ENCODE results near the gene INSIG1. TPM values are rescaled to one million over a fixed set of nuclear protein-coding genes. Genes with fewer than 3 reads are reported as not detected.

INSIG1 gene
- total RNA-seq, 5 donors from 2014 or later (not counting 1 experiment from before 2014, with no cell fraction given), result 38.0 to 47.3 (median 42.4) TPM

GRCh38 chr7:155259866-155260497, 37.7 kb upstream of the INSIG1 start:
- Histone ChIP-seq H3K27me3 (replicated peaks in 1 of 2; ENCODE audit: control insufficient read depth in 2 of 2, extremely low read depth in 1 of 2, insufficient read depth in 2 of 2, low read length in 1 of 2) (peaks cover 0 to 44% of the 10 kb centered on the region in 2 experiments), H3K36me3 (ENCODE audit: control insufficient read depth in 2 of 2, extremely low read depth in 1 of 2, insufficient read depth in 1 of 2, low read length in 1 of 2) (no peaks in the 10 kb centered on the region), H3K9me3 (no peaks in the 10 kb centered on the region), H3K27ac (ENCODE audit: low read length) (no peak overlapping the region), H3K4me3 (ENCODE audit: control insufficient read depth in 1 of 2, extremely low read depth in 1 of 2, low read length in 1 of 2) (no peak overlapping the region), H3K4me1 (ENCODE audit: control insufficient read depth in 1 of 2, extremely low read depth in 1 of 2, insufficient read depth in 2 of 2, low read length in 2 of 2) (no peaks in the 10 kb centered on the region)
- H3K36me3 Mint-ChIP-seq, result no peaks in the 10 kb centered on the region
- H3K4me3 Mint-ChIP-seq, result no peak overlapping the region
- no peaks in the 10 kb centered on the region for H3K9me3 Mint-ChIP-seq
- ChIA-PET CTCF (interaction anchor here in 1 of 2 donors (1.0 kb wide), 1 partner anchor 85 kb away, joined by 6 read pairs; no protein-coding TSS in a partner anchor), POLR2A (no interaction called here)
- peaks cover 0 to 1% of the 10 kb centered on the region in 2 donors for H3K27me3 Mint-ChIP-seq
- no peaks in the 10 kb centered on the region for H3K4me1 Mint-ChIP-seq
- DNase-seq (no peak), ATAC-seq (replicated peaks in 1 of 4) (no peak)
- whole genome bisulfite sequencing (ENCODE audit: insufficient coverage), result 85% methylated on average over 9 of the region's 13 CpGs
- H3K27ac Mint-ChIP-seq, result no peak overlapping the region

GRCh38 chr7:155260498-155260872, 37.2 kb upstream of the INSIG1 start:
- Mint-ChIP-seq H3K27me3 (no peaks in the 10 kb centered on the region), H3K27ac (no peak overlapping the region), H3K9me3 (no peaks in the 10 kb centered on the region), H3K36me3 (no peaks in the 10 kb centered on the region), H3K4me3 (no peak overlapping the region), H3K4me1 (no peaks in the 10 kb centered on the region)
- H3K9me3 ChIP-seq, result no peaks in the 10 kb centered on the region
- H3K27ac ChIP-seq (ENCODE audit: low read length), result no peak overlapping the region
- ATAC-seq (replicated peaks in 1 of 4) (no peak), DNase-seq (no peak)
- no peaks in the 10 kb centered on the region for H3K36me3 ChIP-seq (ENCODE audit: control insufficient read depth in 2 of 2, extremely low read depth in 1 of 2, insufficient read depth in 1 of 2, low read length in 1 of 2)
- no peak overlapping the region for H3K4me3 ChIP-seq (ENCODE audit: control insufficient read depth in 1 of 2, extremely low read depth in 1 of 2, low read length in 1 of 2)
- ChIA-PET POLR2A (no interaction called here), CTCF (no interaction called here)
- no peaks in the 10 kb centered on the region for H3K4me1 ChIP-seq (ENCODE audit: control insufficient read depth in 1 of 2, extremely low read depth in 1 of 2, insufficient read depth in 2 of 2, low read length in 2 of 2)
- H3K27me3 ChIP-seq (replicated peaks in 1 of 2; ENCODE audit: control insufficient read depth in 2 of 2, extremely low read depth in 1 of 2, insufficient read depth in 2 of 2, low read length in 1 of 2), result peaks cover 0 to 43% of the 10 kb centered on the region in 2 experiments
- WGBS (ENCODE audit: insufficient coverage), result 87% methylated on average over 10 of the region's 13 CpGs

- Histone ChIP-seq H3K27ac (ENCODE audit: low read length) (no peak overlapping the region), H3K36me3 (ENCODE audit: control insufficient read depth in 2 of 2, extremely low read depth in 1 of 2, insufficient read depth in 1 of 2, low read length in 1 of 2) (no peaks in the 10 kb centered on the region), H3K4me1 (ENCODE audit: control insufficient read depth in 1 of 2, extremely low read depth in 1 of 2, insufficient read depth in 2 of 2, low read length in 2 of 2) (no peaks in the 10 kb centered on the region), H3K9me3 (no peaks in the 10 kb centered on the region), H3K27me3 (replicated peaks in 1 of 2; ENCODE audit: control insufficient read depth in 2 of 2, extremely low read depth in 1 of 2, insufficient read depth in 2 of 2, low read length in 1 of 2) (peaks cover 0 to 39% of the 10 kb centered on the region in 2 experiments), H3K4me3 (ENCODE audit: control insufficient read depth in 1 of 2, extremely low read depth in 1 of 2, low read length in 1 of 2) (no peak overlapping the region)
- Mint-ChIP-seq H3K9me3 (no peaks in the 10 kb centered on the region), H3K4me3 (no peak overlapping the region), H3K27me3 (no peaks in the 10 kb centered on the region), H3K4me1 (no peaks in the 10 kb centered on the region), H3K36me3 (no peaks in the 10 kb centered on the region), H3K27ac (no peak overlapping the region)
- DNase-seq (no peak), ATAC-seq (replicated peaks in 1 of 4) (no peak)
- ChIA-PET POLR2A (no interaction called here), CTCF (interaction anchor here in 1 of 2 donors (0.7 kb wide), 1 partner anchor 260 kb away, joined by 3 read pairs; no protein-coding TSS in a partner anchor)
- WGBS (ENCODE audit: insufficient coverage), result 93% methylated on average over 15 of the region's 21 CpGs
Observed at GRCh38 chr7:155261031-155261985, 36.4 kb upstream of the INSIG1 start.

GRCh38 chr7:155262031-155262430, 35.6 kb upstream of the INSIG1 start:
- ChIA-PET CTCF (no interaction called here), POLR2A (no interaction called here)
- Mint-ChIP-seq H3K27ac (no peak overlapping the region), H3K27me3 (no peaks in the 10 kb centered on the region), H3K4me1 (no peaks in the 10 kb centered on the region), H3K4me3 (no peak overlapping the region), H3K36me3 (no peaks in the 10 kb centered on the region), H3K9me3 (no peaks in the 10 kb centered on the region)
- H3K27ac ChIP-seq (ENCODE audit: low read length), result no peak overlapping the region
- DNase-seq (no peak), ATAC-seq (replicated peaks in 1 of 4) (no peak)
- no peaks in the 10 kb centered on the region for H3K9me3 ChIP-seq
- peaks cover 0 to 37% of the 10 kb centered on the region in 2 experiments for H3K27me3 ChIP-seq (replicated peaks in 1 of 2; ENCODE audit: control insufficient read depth in 2 of 2, extremely low read depth in 1 of 2, insufficient read depth in 2 of 2, low read length in 1 of 2)
- H3K4me3 ChIP-seq (ENCODE audit: control insufficient read depth in 1 of 2, extremely low read depth in 1 of 2, low read length in 1 of 2), result no peak overlapping the region
- no peaks in the 10 kb centered on the region for H3K36me3 ChIP-seq (ENCODE audit: control insufficient read depth in 2 of 2, extremely low read depth in 1 of 2, insufficient read depth in 1 of 2, low read length in 1 of 2)
- H3K4me1 ChIP-seq (ENCODE audit: control insufficient read depth in 1 of 2, extremely low read depth in 1 of 2, insufficient read depth in 2 of 2, low read length in 2 of 2), result no peaks in the 10 kb centered on the region
- 82% methylated on average over 9 of the region's 12 CpGs for WGBS (ENCODE audit: insufficient coverage)

- Mint-ChIP-seq H3K27me3 (no peaks in the 10 kb centered on the region), H3K9me3 (no peaks in the 10 kb centered on the region), H3K36me3 (no peaks in the 10 kb centered on the region), H3K27ac (no peak overlapping the region), H3K4me1 (no peaks in the 10 kb centered on the region), H3K4me3 (no peak overlapping the region)
- ATAC-seq (replicated peaks in 1 of 4) (no peak), DNase-seq (no peak)
- no peaks in the 10 kb centered on the region for H3K36me3 ChIP-seq (ENCODE audit: control insufficient read depth in 2 of 2, extremely low read depth in 1 of 2, insufficient read depth in 1 of 2, low read length in 1 of 2)
- peaks cover 0 to 36% of the 10 kb centered on the region in 2 experiments for H3K27me3 ChIP-seq (replicated peaks in 1 of 2; ENCODE audit: control insufficient read depth in 2 of 2, extremely low read depth in 1 of 2, insufficient read depth in 2 of 2, low read length in 1 of 2)
- POLR2A ChIA-PET, result no interaction called here
- no peaks in the 10 kb centered on the region for H3K4me1 ChIP-seq (ENCODE audit: control insufficient read depth in 1 of 2, extremely low read depth in 1 of 2, insufficient read depth in 2 of 2, low read length in 2 of 2)
- CTCF ChIA-PET, result interaction anchor here in 1 of 2 donors (0.5 kb wide), 1 partner anchor 74 kb away, joined by 3 read pairs; no protein-coding TSS in a partner anchor
- no peak overlapping the region for H3K27ac ChIP-seq (ENCODE audit: low read length)
- 81% methylated on average over 7 of the region's 14 CpGs for WGBS (ENCODE audit: insufficient coverage)
- no peaks in the 10 kb centered on the region for H3K9me3 ChIP-seq
- no peak overlapping the region for H3K4me3 ChIP-seq (ENCODE audit: control insufficient read depth in 1 of 2, extremely low read depth in 1 of 2, low read length in 1 of 2)
Observed at GRCh38 chr7:155263051-155263450, 34.6 kb upstream of the INSIG1 start.

- Histone ChIP-seq H3K27me3 (replicated peaks in 1 of 2; ENCODE audit: control insufficient read depth in 2 of 2, extremely low read depth in 1 of 2, insufficient read depth in 2 of 2, low read length in 1 of 2) (peaks cover 0 to 34% of the 10 kb centered on the region in 2 experiments), H3K27ac (ENCODE audit: low read length) (no peak overlapping the region), H3K9me3 (no peaks in the 10 kb centered on the region), H3K4me1 (ENCODE audit: control insufficient read depth in 1 of 2, extremely low read depth in 1 of 2, insufficient read depth in 2 of 2, low read length in 2 of 2) (no peaks in the 10 kb centered on the region), H3K4me3 (ENCODE audit: control insufficient read depth in 1 of 2, extremely low read depth in 1 of 2, low read length in 1 of 2) (no peak overlapping the region), H3K36me3 (ENCODE audit: control insufficient read depth in 2 of 2, extremely low read depth in 1 of 2, insufficient read depth in 1 of 2, low read length in 1 of 2) (no peaks in the 10 kb centered on the region)
- CTCF ChIA-PET, result no interaction called here
- POLR2A ChIA-PET, result no interaction called here
- no peaks in the 10 kb centered on the region for H3K4me1 Mint-ChIP-seq
- ATAC-seq (replicated peaks in 1 of 4) (no peak), DNase-seq (no peak)
- H3K4me3 Mint-ChIP-seq, result no peak overlapping the region
- H3K27me3 Mint-ChIP-seq, result no peaks in the 10 kb centered on the region
- H3K9me3 Mint-ChIP-seq, result no peaks in the 10 kb centered on the region
- H3K27ac Mint-ChIP-seq, result no peak overlapping the region
- WGBS (ENCODE audit: insufficient coverage), result 88% methylated on average over 10 of the region's 12 CpGs
- H3K36me3 Mint-ChIP-seq, result no peaks in the 10 kb centered on the region
Observed at GRCh38 chr7:155263581-155264143, 34.0 kb upstream of the INSIG1 start.
